Measurements from ENCODE around the gene HCN2.

GRCh38 chr19:573519-573825 lies 16.2 kb upstream of the HCN2 start:
- no peak for TF ChIP-seq EP300 (IDR thresholded peaks at IDR 0.05; ENCODE audit: borderline replicate concordance in 1 of 2, control insufficient read depth in 1 of 2, low read depth in 2 of 2, low read length in 2 of 2)
- no peak for TF ChIP-seq E2F8 (IDR thresholded peaks at IDR 0.05; ENCODE audit: low read depth, partially characterized antibody)
- TF ChIP-seq SRF (IDR thresholded peaks at IDR 0.05; ENCODE audit: low read depth in 2 of 2, low read length in 2 of 2) = no peak
- TF ChIP-seq CTCF (IDR thresholded peaks at IDR 0.05 in 2 of 3, conservative IDR thresholded peaks at IDR 0.05 in 1 of 3; ENCODE audit: control insufficient read depth in 2 of 3, extremely low read depth in 1 of 3, insufficient read depth in 1 of 3, low read depth in 3 of 3, low read length in 3 of 3) = no peak
- no peak for TF ChIP-seq YBX1 (IDR thresholded peaks at IDR 0.05)
- no peak for TF ChIP-seq POLR2AphosphoS5 (IDR thresholded peaks at IDR 0.05; ENCODE audit: low read length)
- no peak for TF ChIP-seq ZNF274 (IDR thresholded peaks at IDR 0.05; ENCODE audit: insufficient read depth, insufficient read length)
- no peak for TF ChIP-seq IRF3 (IDR thresholded peaks at IDR 0.05)
- no peak for TF ChIP-seq RAD21 (IDR thresholded peaks at IDR 0.05; ENCODE audit: insufficient read depth, low read depth, low read length)
- no peak for TF ChIP-seq DPF2 (IDR thresholded peaks at IDR 0.05)
- TF ChIP-seq RCOR1 (conservative IDR thresholded peaks at IDR 0.05; ENCODE audit: low read depth, low read length) = no peak
- TF ChIP-seq, protein P1, sequence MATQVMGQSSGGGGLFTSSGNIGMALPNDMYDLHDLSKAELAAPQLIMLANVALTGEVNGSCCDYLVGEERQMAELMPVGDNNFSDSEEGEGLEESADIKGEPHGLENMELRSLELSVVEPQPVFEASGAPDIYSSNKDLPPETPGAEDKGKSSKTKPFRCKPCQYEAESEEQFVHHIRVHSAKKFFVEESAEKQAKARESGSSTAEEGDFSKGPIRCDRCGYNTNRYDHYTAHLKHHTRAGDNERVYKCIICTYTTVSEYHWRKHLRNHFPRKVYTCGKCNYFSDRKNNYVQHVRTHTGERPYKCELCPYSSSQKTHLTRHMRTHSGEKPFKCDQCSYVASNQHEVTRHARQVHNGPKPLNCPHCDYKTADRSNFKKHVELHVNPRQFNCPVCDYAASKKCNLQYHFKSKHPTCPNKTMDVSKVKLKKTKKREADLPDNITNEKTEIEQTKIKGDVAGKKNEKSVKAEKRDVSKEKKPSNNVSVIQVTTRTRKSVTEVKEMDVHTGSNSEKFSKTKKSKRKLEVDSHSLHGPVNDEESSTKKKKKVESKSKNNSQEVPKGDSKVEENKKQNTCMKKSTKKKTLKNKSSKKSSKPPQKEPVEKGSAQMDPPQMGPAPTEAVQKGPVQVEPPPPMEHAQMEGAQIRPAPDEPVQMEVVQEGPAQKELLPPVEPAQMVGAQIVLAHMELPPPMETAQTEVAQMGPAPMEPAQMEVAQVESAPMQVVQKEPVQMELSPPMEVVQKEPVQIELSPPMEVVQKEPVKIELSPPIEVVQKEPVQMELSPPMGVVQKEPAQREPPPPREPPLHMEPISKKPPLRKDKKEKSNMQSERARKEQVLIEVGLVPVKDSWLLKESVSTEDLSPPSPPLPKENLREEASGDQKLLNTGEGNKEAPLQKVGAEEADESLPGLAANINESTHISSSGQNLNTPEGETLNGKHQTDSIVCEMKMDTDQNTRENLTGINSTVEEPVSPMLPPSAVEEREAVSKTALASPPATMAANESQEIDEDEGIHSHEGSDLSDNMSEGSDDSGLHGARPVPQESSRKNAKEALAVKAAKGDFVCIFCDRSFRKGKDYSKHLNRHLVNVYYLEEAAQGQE (IDR thresholded peaks at IDR 0.05; ENCODE audit: low read depth, low read length) = no peak
- TF ChIP-seq EGR1 (IDR thresholded peaks at IDR 0.05; ENCODE audit: borderline replicate concordance in 1 of 2, low read depth in 2 of 2, low read length in 2 of 2) = no peak
- TF ChIP-seq NBN (IDR thresholded peaks at IDR 0.05) = no peak
